ENCODE measurements around the gene CAPG.

CAPG gene

GRCh38 chr2:85354286-85355072, 55.7 kb downstream of the CAPG start, which contains the start of the genes ELMOD3 and RETSAT:
Gene ELMOD3, plus strand, starts transcription at chr2:85354769. Its CDS starts 2,430 bp downstream, at chr2:85357199.
Gene RETSAT, minus strand, starts transcription at chr2:85354528. Its CDS starts 21 bp downstream, at chr2:85354507.
- peak; percentile 96 for DNase-seq

DNA sequence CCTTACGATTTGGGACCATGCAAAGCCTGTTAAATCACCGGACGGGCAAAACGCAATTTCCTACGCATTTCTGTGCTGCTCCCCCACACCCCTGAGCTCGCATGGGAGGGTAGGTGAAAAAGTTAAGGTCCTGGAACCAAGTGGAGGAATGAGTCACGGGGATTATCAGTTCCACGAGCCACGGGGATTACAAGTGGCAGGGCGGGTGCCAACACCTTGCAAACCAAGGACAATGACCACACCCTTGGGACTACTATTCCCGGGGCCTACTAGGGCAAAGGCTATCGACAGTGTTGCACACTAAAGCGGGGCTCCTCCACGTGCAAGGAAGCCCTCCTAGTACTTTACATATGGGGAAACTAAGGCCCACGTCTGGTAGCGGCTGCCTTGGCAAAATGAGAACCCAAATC, 56.3 kb downstream of the CAPG start:
- no peak for DNase-seq

DNA sequence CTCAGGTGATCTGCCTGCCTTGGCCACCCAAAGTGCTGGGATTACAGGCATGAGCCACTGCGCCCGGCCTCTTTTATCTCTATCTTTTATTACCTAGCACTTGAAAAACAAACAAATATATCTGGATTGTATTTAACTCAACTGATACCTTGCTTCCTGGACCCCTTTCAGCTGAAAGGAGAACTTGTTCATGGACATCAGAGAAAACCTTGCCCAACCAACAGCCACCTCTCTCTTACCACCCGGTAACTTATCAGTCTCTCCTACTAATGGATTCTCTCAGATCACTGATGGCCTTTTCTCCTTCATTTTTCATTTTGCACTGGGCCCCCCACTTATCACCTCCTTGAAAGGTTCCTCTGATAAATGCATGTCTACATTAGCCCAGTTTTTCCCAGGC, 62.6 kb downstream of the CAPG start:
- DNase-seq: no peak

Data from NCI-H187 treated with DMSO at 0.1 percent for 48 hours (cell line).